GM12873 (cell line): ENCODE data around the gene ST7.

ENCODE experiments used
- CTCF ChIP-seq: IDR thresholded peaks from 2 replicates; pipeline ENCODE4 v1.5.1; 2012; ENCODE audit warnings: low read depth, mild to moderate bottlenecking, moderate library complexity, low read length, control low read depth; ENCODE audit not compliant: insufficient read depth; ENCODE audit errors: missing control alignments

The ST7 gene

GRCh38 chr7:116970238-116970910 is 17.1 kb downstream of the ST7 start:
- TF ChIP-seq CTCF: no peak

- TF ChIP-seq CTCF: no peak
These were observed 18.6 kb downstream of the ST7 start for GRCh38 chr7:116971869-116972268.

GRCh38 chr7:116977172-116977571 is 23.9 kb downstream of the ST7 start:
- no peak for TF ChIP-seq CTCF

- TF ChIP-seq CTCF: no peak
These were observed 24.7 kb downstream of the ST7 start for GRCh38 chr7:116978006-116978405.

- no peak for TF ChIP-seq CTCF
These were observed 26.1 kb downstream of the ST7 start for GRCh38 chr7:116979430-116979829.

- no peak for TF ChIP-seq CTCF
These were observed 27.1 kb downstream of the ST7 start for GRCh38 chr7:116980354-116980753.

- TF ChIP-seq CTCF: no peak
These were observed 28.6 kb downstream of the ST7 start for GRCh38 chr7:116981939-116982338.

GRCh38 chr7:116984511-116984910 is 31.2 kb downstream of the ST7 start:
- no peak for TF ChIP-seq CTCF
